GM19452 (cell line): ENCODE results near the gene SLC9C2.
"Not testable (repeated sequence)": the region's sequence is repeated elsewhere in the genome, so short reads cannot be mapped to it uniquely, and the experiment has no call there.

Experiments
- ATAC-seq: cut with Tn5 transposase; IDR thresholded peaks from one replicate; pipeline ENCODE4 v1.9.1; 2021; ENCODE audit not compliant: unreplicated experiment

Gene SLC9C2

DNA sequence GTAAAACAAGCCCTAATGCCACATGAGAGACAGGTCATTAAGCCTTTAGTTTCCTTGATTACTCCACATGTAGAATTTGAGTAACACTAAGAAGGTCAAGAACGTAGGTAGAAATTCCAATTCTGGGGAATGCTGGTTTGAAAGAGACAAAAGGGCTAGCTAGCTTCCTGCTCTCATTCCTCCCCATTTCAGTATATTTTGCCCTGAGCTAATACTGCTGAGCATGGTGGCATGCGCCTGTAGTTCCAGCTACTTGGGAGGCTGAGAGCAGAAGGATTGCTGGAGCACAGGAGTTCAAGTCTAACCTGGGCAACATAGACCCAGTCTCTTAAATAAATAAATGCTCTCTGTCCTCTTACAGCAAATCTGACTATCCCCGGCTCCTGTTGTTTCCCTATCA is 112.9 kb downstream of the SLC9C2 start:
- no peak for ATAC-seq

DNA sequence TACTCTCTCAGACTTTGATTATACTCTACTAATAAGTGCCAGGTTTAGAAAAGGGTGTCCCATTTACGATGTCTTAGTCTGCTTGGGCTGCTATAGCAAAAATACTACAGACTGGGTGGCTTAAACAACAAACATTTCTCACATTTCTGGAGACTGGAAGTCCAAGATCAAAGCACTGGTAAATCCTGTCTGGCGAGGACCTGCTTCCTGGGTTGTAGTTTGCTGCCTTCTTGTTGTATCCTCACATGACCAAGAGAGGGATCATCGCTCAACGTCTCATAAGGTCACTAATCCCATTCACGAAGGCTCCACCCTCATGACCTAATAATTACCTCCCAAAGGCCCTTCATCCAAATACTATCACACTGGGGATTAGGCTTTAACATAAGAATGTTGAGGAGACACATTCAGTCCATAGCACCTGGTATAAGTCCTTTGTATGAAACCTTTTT is 113.7 kb downstream of the SLC9C2 start:
- ATAC-seq, result no peak

DNA sequence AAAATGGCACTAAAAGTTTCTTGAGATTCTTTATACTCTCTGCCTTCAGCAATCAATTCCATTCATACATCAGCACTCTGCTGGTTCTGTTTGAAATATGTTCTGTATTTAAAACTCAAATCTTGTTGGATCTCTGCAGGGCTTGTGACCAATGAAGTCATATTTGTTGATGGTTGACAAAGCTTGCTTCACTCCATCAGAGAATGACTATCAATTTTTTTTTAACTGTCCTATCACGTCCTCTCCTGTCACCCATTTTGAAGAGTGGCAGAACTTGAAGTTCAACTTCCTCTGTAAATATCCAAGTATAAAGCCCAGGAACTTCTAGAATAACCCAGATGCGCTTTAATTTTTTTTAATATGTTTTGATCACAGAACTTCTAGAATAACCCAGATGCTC is 114.9 kb downstream of the SLC9C2 start:
- ATAC-seq, result no peak

DNA sequence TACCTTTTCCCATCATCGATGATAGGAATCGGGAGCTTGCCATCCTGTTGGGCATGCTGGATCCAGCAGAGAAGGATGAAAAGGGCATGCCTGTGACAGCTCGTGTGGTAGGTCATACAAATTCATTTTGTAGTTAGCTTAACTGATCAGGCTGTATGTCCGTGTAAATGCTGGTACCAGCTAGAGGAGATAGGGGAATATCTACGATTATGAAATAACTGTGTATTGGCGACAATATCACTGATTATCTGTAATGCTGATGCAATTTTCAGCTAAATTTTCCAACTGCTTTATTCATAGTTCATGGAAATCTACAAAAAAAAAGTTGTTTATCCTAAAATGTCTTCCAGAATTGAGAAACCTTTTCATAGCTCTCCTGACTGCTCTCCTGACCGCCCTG is 117.5 kb downstream of the SLC9C2 start:
- ATAC-seq, result no peak

DNA sequence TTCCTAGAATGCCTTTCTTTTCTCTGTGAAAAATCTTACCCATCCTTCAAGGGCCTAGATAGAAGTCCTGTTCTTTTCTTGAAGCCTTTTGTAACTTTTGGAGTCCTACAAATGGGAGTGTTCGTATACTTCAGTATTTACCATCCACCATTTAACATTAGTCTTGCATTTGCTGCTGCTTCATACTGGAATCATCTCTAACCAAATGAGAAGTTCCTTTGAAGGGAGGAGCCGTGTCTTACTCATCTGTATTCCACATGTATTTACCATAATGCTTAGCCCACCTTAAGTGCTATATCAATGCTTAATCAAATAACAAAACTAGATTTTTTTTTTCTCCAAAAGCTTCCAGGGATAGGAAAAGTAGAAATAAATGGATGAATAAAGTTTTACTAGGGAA is 118.6 kb downstream of the SLC9C2 start:
- ATAC-seq, result no peak

DNA sequence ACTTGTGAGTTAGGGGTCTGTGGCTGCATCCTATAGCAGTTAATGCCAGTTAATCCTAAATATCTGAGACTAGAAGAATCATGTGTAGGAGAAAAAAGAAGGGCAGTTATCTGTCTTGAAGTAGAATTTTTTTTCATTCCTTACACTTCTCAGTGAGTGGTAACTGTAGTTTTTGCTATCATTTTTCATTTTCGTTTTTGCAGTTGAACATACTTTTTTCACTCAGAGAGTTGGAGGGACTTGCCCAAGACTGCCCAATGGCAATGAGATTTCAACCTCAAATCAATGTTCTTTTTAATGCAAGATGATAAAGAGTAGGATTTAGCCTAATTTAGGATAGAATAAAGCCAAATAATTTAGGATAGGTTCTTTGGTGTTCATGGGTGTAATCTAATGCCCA is 120.2 kb downstream of the SLC9C2 start:
- ATAC-seq, result no peak

DNA sequence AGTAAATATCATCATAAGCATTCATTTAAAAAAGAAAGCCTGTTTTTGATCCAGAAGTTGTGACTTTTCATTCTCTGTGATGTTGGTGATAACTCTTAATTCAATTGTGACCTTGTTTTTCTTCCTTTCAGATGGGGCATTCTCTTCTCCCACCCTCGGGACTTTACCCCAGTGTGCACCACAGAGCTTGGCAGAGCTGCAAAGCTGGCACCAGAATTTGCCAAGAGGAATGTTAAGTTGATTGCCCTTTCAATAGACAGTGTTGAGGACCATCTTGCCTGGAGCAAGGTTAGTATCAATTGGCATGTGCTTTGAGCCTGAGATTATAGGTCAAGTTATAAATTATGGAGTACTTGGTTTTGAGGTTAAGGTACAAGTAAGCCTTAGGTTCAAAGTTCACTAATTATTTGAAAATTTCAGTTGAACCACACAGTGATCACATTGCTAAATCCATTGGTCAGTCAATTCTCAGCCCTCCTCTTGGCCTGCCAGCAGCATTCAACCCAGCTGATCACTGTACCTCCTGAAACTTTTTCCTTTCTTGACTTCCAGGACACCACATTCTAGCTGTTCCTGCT is 121.6 kb downstream of the SLC9C2 start:
- no peak for ATAC-seq

DNA sequence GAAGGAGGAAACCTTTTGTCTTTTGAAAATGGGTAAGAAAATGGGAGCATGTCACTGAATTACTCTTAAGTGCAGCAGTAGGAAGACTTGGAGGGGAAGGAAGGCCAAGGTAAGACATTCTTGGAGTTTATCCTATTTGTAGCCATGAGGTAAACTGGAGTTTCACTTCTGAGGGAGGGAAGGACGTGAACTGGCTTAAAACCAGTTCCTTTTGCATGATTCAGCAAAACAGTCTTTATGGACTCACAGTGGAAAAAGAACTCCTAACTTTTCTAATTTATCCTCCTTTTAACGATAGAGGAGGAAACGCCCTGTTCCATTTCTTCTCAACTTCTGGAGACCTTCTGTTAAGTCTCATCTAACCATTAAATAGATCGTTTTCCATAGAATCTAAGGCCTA is 123.2 kb downstream of the SLC9C2 start:
- no peak for ATAC-seq

DNA sequence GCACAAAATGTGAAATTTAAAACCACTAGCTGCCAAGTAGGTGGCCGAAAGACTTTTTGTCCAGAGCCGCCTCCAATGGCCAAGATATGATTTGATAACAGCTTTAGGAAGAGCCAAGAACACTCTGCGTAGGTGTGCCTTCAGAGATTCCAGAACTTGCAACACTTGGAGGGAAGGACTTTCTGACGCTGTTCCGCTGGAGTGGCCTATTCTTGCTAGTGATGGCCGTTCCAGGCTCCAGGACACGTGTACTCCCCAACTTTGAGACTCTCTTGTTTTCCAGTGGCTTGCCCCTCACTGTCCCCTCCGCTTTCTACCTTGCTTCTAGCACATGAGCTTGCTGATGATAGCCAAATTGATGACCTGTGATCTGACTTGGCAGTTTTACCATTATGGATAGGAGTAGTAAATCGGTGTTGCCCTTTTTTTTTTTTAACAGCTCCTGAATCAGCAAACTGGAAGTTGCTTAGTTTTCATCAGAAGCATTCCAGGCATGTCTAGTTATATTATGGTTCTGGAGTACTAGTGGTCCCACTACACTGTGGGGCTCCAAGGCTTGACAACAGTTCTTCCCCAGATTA is 124.7 kb downstream of the SLC9C2 start:
- no peak for ATAC-seq

DNA sequence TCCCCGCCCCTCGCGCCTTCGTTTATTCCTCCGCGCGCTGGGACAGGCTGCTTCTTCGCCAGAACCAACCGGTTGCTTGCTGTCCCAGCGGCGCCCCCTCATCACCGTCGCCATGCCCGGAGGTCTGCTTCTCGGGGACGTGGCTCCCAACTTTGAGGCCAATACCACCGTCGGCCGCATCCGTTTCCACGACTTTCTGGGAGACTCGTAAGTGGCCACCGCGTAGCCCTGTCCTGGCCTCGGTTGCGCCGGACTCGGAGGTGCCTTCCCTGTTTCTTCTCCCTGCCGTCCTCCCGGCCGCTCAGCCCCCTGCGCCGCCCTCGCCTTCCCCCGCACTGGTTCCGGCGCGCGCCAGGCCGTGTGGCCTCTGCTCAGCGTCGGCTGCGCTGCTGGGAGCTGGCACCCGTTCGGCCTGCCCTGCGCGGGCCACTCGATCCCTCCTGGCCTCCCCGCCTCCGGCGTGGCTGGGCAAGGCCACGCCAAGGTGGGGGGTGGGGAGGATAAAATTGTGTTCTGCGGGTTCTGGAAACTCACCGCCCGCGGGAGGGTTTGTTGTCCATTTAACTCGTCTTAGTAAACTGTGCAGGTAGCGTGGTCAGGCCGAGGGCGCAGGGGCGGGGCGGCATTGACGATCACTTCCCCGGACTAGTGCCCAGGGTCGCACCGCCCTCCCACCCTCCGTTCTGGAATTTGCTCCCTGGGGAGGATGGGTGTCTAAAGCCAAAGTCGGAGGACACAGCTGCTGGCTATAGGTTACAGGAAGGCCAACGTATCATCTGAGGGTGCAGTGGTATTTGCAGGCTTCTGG is 125.4 kb downstream of the SLC9C2 start, which contains the start of gene PRDX6:
PRDX6 (plus strand) TSS at position 50 of the 808 bp plus-strand sequence; CDS start at position 113, 63 bp downstream.
- peak; percentile 47 for ATAC-seq

DNA sequence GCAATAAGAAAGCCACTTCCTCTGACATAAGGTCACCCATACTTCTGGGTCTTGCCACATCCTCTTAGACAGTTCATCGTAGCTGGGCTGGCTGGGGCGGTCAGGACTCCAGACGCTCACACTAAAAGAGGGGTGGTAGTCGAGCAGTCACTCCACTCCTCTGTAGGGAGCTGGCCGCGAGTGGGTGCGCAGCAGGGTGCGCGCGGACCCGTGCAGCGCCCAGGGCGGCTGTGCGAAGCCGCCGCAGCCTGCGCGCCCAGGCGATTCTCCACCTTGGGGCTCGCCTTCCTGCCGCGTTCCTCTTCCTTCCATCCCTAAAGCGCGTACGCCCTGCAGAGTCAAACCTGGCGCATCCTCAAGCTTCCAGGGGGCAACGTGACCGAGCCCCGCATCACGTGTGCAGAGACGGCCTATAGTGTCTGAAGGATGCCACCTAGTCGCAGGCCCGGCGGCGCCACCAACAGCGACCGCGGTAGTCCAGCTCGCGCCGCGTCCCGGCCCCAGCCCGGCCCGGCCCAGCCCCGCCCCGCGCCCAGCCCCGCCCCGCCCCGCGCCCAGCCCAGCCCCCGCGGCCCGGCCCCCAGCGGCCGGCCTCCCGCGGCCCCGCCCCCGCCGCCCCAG is 126.1 kb downstream of the SLC9C2 start:
- peak; percentile 94 for ATAC-seq

DNA sequence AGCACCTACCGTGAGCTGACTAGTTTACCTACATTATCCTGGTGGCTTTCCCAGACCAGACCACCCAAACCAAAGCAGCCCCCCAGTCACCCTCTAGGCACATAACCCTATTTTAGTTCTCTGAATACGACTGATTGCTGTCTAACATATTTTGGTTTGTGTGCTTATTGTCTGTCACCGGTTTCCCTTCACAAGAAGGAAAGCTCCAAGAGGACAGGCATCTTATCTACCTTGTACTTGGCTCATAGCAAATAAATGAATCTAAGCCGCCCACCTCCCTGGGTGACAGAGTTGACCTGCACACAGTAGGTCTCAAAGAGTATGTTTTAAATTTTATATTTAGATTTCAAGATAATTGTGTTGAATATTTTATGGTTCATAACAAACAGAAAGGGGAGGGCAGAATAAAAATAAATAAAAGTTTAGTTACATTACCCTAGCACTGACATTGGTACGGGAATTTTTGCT is 126.6 kb downstream of the SLC9C2 start:
- ATAC-seq, result no peak

DNA sequence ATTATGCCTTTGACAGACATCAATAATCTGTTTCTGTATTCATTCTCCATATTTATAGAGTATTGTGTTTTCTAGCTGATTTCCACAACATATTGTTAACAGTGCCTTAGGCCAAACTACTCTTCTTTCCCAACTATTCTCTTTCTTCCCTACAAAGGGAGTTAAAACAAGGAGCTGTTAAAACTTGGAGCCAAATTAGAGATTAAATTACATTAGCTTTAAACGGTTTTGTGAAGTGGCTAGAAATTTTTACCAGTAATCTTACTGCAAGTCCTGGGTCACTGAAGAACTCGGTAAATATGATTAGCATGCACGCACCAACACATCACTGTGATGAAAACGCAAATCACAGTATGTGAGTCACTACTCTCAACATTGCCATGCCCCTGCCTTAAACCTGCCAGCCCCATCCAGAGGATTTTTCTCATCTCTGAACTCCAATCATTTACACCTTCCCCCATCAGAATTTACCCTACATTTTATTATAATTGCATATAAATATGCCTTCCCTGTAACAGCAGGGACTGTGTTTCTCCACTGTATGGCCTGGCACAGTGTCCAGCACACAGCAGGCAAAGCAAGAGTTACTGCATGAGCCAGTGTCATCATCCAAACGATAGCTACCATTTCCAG is 127.2 kb downstream of the SLC9C2 start:
- ATAC-seq, result no peak

DNA sequence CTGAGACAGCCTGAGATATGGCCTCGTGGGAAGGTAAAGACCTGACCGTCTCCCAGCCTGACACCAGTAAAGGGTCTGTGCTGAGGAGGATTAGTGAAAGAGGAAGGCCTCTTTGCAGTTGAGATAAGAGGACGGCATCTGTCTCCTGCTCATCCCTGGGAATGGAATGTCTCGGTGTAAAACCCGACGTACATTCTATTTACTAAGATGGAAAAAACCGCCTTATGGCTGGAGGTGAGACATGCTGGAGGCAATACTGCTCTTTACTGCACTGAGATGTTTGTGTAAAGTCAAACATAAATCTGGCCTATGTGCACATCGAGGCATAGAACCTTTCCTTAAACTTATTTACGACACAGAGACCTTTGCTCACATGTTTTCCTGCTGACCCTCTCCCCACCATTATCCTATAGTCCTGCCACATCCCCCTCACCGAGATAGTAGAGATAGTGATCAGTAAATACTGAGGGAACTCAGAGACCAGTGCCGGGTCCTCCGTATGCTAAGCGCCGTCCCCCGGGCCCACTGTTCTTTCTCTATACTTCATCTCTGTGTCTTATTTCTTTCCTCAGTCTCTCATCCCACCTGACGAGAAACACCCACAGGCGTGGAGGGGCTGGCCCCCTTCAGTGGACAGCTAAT is 128.0 kb downstream of the SLC9C2 start:
- not testable (repeated sequence) for ATAC-seq

DNA sequence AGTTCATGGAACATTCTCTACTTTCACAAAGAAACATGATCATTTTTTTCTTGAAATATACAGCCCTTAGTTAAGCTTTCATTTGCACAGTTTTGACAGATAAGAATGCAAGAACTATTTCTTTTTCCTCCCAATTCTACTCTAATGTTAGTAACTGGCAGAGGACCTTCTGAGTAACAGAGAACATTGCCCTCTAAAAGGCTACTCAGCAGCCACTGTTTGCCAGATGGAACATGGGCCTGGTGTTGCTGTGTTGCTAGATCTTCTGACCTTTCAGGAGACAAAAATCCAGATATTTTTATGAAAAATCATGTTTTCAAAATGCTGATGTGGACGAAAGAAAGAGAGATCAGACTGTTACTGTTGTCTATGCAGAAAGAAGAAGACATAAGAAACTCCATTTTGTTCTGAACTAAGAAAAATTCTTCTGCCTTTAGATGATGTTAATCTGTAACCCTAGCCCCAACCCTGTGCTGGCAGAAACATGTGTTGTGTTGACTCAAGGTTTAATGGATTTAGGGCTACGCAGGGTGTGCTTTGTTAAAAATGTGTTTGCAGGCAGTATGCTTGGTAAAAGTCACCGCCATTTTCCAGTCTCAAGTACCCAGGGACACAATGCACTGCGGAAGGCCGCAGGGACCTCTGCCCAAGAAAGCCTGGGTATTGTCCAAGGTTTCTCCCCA is 128.6 kb downstream of the SLC9C2 start:
- no peak for ATAC-seq

DNA sequence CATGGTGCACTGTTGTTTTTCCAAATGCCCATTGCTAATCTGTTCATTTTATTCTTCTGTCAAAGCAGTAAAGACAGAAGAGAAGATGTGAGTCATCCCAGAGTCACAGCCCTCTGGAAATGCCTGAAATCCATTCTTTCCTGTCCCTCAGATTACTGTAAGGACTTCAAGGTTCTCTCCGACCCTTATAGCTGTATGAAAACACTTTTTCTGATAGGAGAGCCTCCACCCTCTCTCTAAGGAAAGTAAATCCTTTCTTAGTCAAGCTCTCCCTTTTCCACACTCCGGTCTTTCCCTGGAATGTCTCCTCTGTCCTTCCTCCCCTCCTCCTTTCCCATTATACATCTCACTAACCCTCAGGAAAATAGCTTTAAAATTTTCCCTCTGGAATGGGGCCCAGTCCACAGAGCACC is 129.3 kb downstream of the SLC9C2 start:
- no peak for ATAC-seq

DNA sequence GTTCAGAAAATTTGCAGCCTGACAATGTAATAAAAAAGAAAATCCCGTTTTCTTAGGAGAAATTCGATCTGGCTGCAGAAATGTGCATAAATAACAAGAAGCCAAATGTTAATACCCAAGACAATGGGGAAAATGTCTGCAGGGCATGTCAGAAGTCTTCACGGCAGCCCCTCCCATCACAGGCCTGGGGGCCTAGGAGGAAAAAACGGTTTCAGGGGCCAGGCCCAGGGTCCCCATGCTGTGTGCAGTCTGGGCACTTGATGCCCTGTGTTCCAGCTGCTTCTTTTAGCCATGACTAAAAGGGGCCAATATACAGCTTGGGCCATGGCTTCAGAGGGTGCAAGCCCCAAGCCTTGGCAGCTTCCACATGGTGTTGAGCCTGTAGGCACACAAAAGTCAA is 132.3 kb downstream of the SLC9C2 start:
- no peak for ATAC-seq

DNA sequence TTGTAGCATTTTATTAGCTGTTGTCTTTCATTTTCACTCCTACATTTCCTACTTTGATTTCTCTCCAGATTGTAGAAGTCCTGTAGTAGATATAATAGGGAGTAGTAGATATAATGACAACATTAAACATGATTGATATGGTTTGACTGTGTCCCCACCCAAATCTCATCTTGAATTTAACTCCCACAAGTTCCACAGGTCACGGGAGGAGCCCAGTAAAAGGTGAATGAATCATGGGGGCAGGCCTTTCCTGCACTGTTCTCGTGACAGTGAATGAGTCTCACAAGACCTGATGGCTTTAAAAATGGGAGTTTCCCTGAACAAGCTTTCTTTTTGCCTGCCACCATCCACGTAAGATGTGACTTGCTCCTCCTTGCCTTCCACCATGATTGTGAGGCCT is 133.2 kb downstream of the SLC9C2 start:
- ATAC-seq, result no peak

DNA sequence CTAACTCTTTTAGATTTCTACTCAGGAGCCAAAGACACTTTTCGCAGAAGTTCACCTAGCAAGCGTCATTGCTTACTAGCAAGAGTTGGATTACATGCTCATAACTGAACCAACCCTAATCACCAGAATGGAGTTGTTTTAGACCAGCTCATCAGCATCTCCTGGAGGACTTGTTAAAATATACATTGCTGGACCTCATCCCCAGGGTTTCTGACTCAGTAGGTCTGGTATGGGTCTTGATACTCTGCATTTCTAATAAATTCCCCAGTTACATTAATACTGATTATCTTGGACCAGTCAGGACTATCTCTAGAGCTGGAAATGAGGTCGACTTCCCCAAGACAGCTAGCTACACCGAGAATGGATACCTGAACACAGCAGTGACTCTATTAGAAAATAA is 135.4 kb downstream of the SLC9C2 start:
- no peak for ATAC-seq

DNA sequence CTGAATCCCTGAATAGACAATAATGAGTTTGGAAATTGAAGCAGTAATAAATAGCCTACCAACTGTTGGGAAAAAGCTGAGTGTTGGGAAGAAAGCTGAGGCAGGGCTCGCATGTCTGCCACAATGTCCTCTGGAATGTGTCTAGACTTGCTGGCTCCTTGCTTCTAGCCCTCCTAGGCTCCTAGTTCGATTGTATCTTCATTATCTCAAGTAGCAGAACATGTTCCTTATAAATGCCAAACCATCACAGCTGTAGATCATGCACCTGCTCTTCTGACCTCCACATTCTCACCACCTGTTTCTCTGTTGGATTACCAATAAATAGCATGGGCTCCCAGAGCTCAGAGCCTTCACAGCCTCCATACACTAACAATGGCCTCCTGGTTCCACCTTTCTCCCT is 138.7 kb downstream of the SLC9C2 start:
- ATAC-seq, result not testable (repeated sequence)
